GM18907 (cell line): Measurements from ENCODE around the gene PWP2.
A peak's percentile ranks its signal among the peaks of the same experiment; 100 is the strongest.
"Not testable (repeated sequence)": the region's sequence is repeated elsewhere in the genome, so short reads cannot be mapped to it uniquely, and the experiment has no call there.

Experiments used
- ATAC-seq: cut with Tn5 transposase; IDR thresholded peaks from one replicate; pipeline ENCODE4 v1.9.1; 2021; ENCODE audit warnings: mild to moderate bottlenecking, moderate library complexity; ENCODE audit not compliant: unreplicated experiment

Gene PWP2

GRCh38 chr21:44159349-44160297 lies 52.4 kb downstream of the PWP2 start:
- not testable (repeated sequence) for ATAC-seq

- not testable (repeated sequence) for ATAC-seq
Measured at GRCh38 chr21:44160298-44160672, 53.1 kb downstream of the PWP2 start.

GRCh38 chr21:44160821-44161220 lies 53.6 kb downstream of the PWP2 start:
- not testable (repeated sequence) for ATAC-seq

- ATAC-seq: not testable (repeated sequence)
Measured at GRCh38 chr21:44163167-44163653, 56.0 kb downstream of the PWP2 start.

- ATAC-seq: not testable (repeated sequence)
Measured at GRCh38 chr21:44165933-44166332, 58.7 kb downstream of the PWP2 start.

- not testable (repeated sequence) for ATAC-seq
Measured at GRCh38 chr21:44167527-44167926, 60.3 kb downstream of the PWP2 start.

GRCh38 chr21:44170326-44170725 lies 63.1 kb downstream of the PWP2 start:
- not testable (repeated sequence) for ATAC-seq

- ATAC-seq: not testable (repeated sequence)
Measured at GRCh38 chr21:44170863-44171262, 63.7 kb downstream of the PWP2 start.

GRCh38 chr21:44171962-44172572 lies 64.9 kb downstream of the PWP2 start:
- ATAC-seq: not testable (repeated sequence)

- ATAC-seq: not testable (repeated sequence)
Measured at GRCh38 chr21:44172741-44173140, 65.5 kb downstream of the PWP2 start.

- ATAC-seq: peak; percentile 73
Measured at GRCh38 chr21:44175189-44175588, 68.0 kb downstream of the PWP2 start.

- ATAC-seq: not testable (repeated sequence)
Measured at GRCh38 chr21:44176127-44176526, 68.9 kb downstream of the PWP2 start.
